GM12873 (cell line): ENCODE results near the gene PHACTR2.

Source experiments
- CTCF ChIP-seq: IDR thresholded peaks from 2 replicates; pipeline ENCODE4 v1.5.1; 2012; ENCODE audit warnings: low read depth, mild to moderate bottlenecking, moderate library complexity, low read length, control low read depth; ENCODE audit not compliant: insufficient read depth; ENCODE audit errors: missing control alignments

The PHACTR2 gene

GRCh38 chr6:143806282-143807102, 128.7 kb downstream of the PHACTR2 start:
- TF ChIP-seq CTCF, result no peak

GRCh38 chr6:143807103-143807772, 129.5 kb downstream of the PHACTR2 start:
- no peak for TF ChIP-seq CTCF

- TF ChIP-seq CTCF, result no peak
These were observed 133.0 kb downstream of the PHACTR2 start for GRCh38 chr6:143810745-143811144.

DNA sequence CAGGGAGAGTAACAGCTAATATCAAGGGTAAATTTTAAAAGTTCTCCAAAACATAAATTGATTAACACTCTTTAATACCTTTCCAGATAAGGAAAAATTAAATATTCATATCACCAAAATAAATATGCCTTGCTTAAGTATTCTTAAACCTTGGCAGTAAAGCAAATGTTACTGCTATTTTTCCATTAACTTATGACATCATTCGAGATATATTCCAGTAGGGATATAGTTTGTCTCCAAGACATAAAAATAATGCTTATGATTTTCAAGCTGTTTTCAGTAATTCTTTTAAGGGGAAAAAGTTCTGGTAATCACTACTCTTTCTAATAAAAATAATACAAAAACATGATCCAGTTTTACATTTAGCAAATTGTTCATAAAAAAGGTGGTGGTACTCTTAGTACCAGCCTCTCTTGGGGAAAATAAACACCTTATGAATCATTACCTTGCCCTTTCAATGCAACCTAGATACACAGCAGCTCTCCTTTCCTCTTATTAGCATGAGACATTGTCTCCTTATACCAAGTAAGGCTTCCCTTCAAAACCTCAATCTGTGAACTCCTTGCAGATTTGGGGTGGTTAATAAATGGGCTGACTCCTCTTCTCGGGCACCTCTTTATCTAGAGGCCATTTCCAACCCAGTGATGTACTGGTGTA, 133.9 kb downstream of the PHACTR2 start:
- no peak for TF ChIP-seq CTCF

- TF ChIP-seq CTCF, result no peak
These were observed 139.9 kb downstream of the PHACTR2 start for GRCh38 chr6:143817621-143818020.

DNA sequence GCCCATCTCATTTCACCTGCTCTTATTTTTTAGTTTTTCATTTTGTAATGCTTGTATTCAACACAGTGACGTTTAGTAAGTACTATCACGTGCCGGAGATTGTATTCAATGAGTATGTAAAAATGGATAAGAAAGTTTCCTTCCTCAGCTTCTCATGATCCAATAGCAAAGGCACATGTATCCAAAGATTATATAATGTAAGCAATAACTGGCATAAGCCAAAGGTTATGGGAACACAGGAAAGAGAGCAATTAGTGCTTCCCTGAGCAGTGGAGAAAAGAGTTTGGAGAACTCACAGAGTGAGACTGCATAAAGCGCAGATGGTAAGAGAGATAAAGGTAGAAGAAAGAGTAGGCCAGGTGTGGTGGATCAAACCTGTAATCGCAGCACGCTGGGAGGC, 143.6 kb downstream of the PHACTR2 start:
- TF ChIP-seq CTCF, result no peak

DNA sequence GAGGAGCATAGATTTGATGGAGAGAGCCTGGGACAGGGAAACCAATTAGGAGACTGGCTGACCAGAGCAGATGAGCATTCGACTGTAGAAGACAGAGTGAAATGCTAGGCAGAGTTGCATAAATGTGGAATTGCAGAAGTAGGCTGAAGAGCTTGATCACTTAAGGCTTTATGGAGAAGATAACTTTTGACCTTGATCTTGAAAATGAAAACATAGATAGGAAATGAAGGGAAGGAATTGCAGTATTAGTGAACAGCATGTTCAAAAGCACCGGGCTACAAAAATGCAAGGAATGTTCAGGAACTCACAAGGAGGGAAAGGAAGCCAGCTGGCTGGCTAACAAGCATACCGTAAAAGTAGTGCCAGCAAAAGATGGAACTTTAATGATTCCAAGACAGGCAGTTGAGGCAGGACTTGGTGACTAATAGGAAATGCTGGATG, 144.8 kb downstream of the PHACTR2 start:
- no peak for TF ChIP-seq CTCF
